ENCODE data around the gene ORC2.
A peak's percentile ranks its signal among the peaks of the same experiment; 100 is the strongest.
"Not testable (repeated sequence)": the region's sequence is repeated elsewhere in the genome, so short reads cannot be mapped to it uniquely, and the experiment has no call there.

Gene ORC2

GRCh38 chr2:200966770-200967169 is 3.3 kb upstream of the ORC2 start:
- Histone ChIP-seq H3K4me1 (ENCODE audit: control insufficient read depth, insufficient read depth, low read length) (no peaks in the 10 kb centered on the region), H3K36me3 (ENCODE audit: control insufficient read depth, insufficient read depth, low read length) (no peaks in the 10 kb centered on the region), H3K27me3 (ENCODE audit: control insufficient read depth, insufficient read depth, low read length) (no peaks in the 10 kb centered on the region), H3K9ac (ENCODE audit: low read length) (no peak overlapping the region), H3K4me3 (ENCODE audit: low read length) (no peak overlapping the region), H3K27ac (ENCODE audit: low read depth, low read length) (no peak overlapping the region)

GRCh38 chr2:200964498-200964897 is 1.0 kb upstream of the ORC2 start:
- H3K36me3 ChIP-seq (ENCODE audit: control insufficient read depth, insufficient read depth, low read length), result no peaks in the 10 kb centered on the region
- H3K4me1 ChIP-seq (ENCODE audit: control insufficient read depth, insufficient read depth, low read length), result no peaks in the 10 kb centered on the region
- no peaks in the 10 kb centered on the region for H3K27me3 ChIP-seq (ENCODE audit: control insufficient read depth, insufficient read depth, low read length)
- H3K9ac ChIP-seq (ENCODE audit: low read length), result no peak overlapping the region
- no peak overlapping the region for H3K27ac ChIP-seq (ENCODE audit: low read depth, low read length)
- H3K4me3 ChIP-seq (ENCODE audit: low read length), result peak overlapping the region; percentile 68

GRCh38 chr2:200963918-200964252 is 425 bp upstream of the ORC2 start:
- not testable (repeated sequence) for H3K27me3 ChIP-seq (ENCODE audit: control insufficient read depth, insufficient read depth, low read length); H3K36me3 ChIP-seq (ENCODE audit: control insufficient read depth, insufficient read depth, low read length); H3K4me1 ChIP-seq (ENCODE audit: control insufficient read depth, insufficient read depth, low read length)
- H3K9ac ChIP-seq (ENCODE audit: low read length), result peak overlapping the region; percentile 78
- peak overlapping the region; percentile 68 for H3K4me3 ChIP-seq (ENCODE audit: low read length)
- peak overlapping the region; percentile 71 for H3K27ac ChIP-seq (ENCODE audit: low read depth, low read length)

GRCh38 chr2:200962811-200963123 is 693 bp downstream of the ORC2 start:
- H3K27ac ChIP-seq (ENCODE audit: low read depth, low read length), result peak overlapping the region; percentile 84
- no peaks in the 10 kb centered on the region for H3K36me3 ChIP-seq (ENCODE audit: control insufficient read depth, insufficient read depth, low read length)
- H3K4me1 ChIP-seq (ENCODE audit: control insufficient read depth, insufficient read depth, low read length), result no peaks in the 10 kb centered on the region
- peak overlapping the region; percentile 64 for H3K9ac ChIP-seq (ENCODE audit: low read length)
- no peaks in the 10 kb centered on the region for H3K27me3 ChIP-seq (ENCODE audit: control insufficient read depth, insufficient read depth, low read length)
- H3K4me3 ChIP-seq (ENCODE audit: low read length), result peak overlapping the region; percentile 68

GRCh38 chr2:200961674-200962073 is 1.8 kb downstream of the ORC2 start:
- no peaks in the 10 kb centered on the region for H3K36me3 ChIP-seq (ENCODE audit: control insufficient read depth, insufficient read depth, low read length)
- H3K4me1 ChIP-seq (ENCODE audit: control insufficient read depth, insufficient read depth, low read length), result no peaks in the 10 kb centered on the region
- H3K27me3 ChIP-seq (ENCODE audit: control insufficient read depth, insufficient read depth, low read length), result no peaks in the 10 kb centered on the region
- no peak overlapping the region for H3K27ac ChIP-seq (ENCODE audit: low read depth, low read length)
- H3K4me3 ChIP-seq (ENCODE audit: low read length), result no peak overlapping the region
- H3K9ac ChIP-seq (ENCODE audit: low read length), result no peak overlapping the region

GRCh38 chr2:200950378-200950777 is 13.1 kb downstream of the ORC2 start:
- no peak overlapping the region for H3K27ac ChIP-seq (ENCODE audit: low read depth, low read length)
- H3K36me3 ChIP-seq (ENCODE audit: control insufficient read depth, insufficient read depth, low read length), result peaks cover 10% of the 10 kb centered on the region
- H3K4me1 ChIP-seq (ENCODE audit: control insufficient read depth, insufficient read depth, low read length), result no peaks in the 10 kb centered on the region
- H3K27me3 ChIP-seq (ENCODE audit: control insufficient read depth, insufficient read depth, low read length), result no peaks in the 10 kb centered on the region
- H3K9ac ChIP-seq (ENCODE audit: low read length), result no peak overlapping the region
- no peak overlapping the region for H3K4me3 ChIP-seq (ENCODE audit: low read length)

- Histone ChIP-seq H3K36me3 (ENCODE audit: control insufficient read depth, insufficient read depth, low read length) (peaks cover 6% of the 10 kb centered on the region), H3K4me1 (ENCODE audit: control insufficient read depth, insufficient read depth, low read length) (no peaks in the 10 kb centered on the region), H3K27ac (ENCODE audit: low read depth, low read length) (no peak overlapping the region)
Observed at GRCh38 chr2:200945395-200945729, 18.1 kb downstream of the ORC2 start.

GRCh38 chr2:200944467-200945394 is 18.7 kb downstream of the ORC2 start:
- H3K4me3 ChIP-seq (ENCODE audit: low read length), result no peak overlapping the region
- H3K9ac ChIP-seq (ENCODE audit: low read length), result no peak overlapping the region
- H3K27ac ChIP-seq (ENCODE audit: low read depth, low read length), result no peak overlapping the region
- no peaks in the 10 kb centered on the region for H3K27me3 ChIP-seq (ENCODE audit: control insufficient read depth, insufficient read depth, low read length)
- H3K4me1 ChIP-seq (ENCODE audit: control insufficient read depth, insufficient read depth, low read length), result no peaks in the 10 kb centered on the region
- H3K36me3 ChIP-seq (ENCODE audit: control insufficient read depth, insufficient read depth, low read length), result peaks cover 6% of the 10 kb centered on the region

More at GRCh38 chr2:200945395-200945729, 18.1 kb downstream of the ORC2 start:
- Histone ChIP-seq H3K27me3 (ENCODE audit: control insufficient read depth, insufficient read depth, low read length) (no peaks in the 10 kb centered on the region), H3K4me3 (ENCODE audit: low read length) (no peak overlapping the region), H3K9ac (ENCODE audit: low read length) (no peak overlapping the region)

GRCh38 chr2:200943527-200944105 is 19.8 kb downstream of the ORC2 start:
- Histone ChIP-seq H3K27ac (ENCODE audit: low read depth, low read length) (no peak overlapping the region), H3K27me3 (ENCODE audit: control insufficient read depth, insufficient read depth, low read length) (no peaks in the 10 kb centered on the region), H3K4me3 (ENCODE audit: low read length) (no peak overlapping the region), H3K4me1 (ENCODE audit: control insufficient read depth, insufficient read depth, low read length) (no peaks in the 10 kb centered on the region), H3K9ac (ENCODE audit: low read length) (no peak overlapping the region), H3K36me3 (ENCODE audit: control insufficient read depth, insufficient read depth, low read length) (peaks cover 6% of the 10 kb centered on the region)

- peaks cover 7% of the 10 kb centered on the region for H3K36me3 ChIP-seq (ENCODE audit: control insufficient read depth, insufficient read depth, low read length)
Observed at GRCh38 chr2:200939832-200940231, 23.6 kb downstream of the ORC2 start.

GRCh38 chr2:200930947-200931626 is 32.4 kb downstream of the ORC2 start:
- Histone ChIP-seq H3K27ac (ENCODE audit: low read depth, low read length) (no peak overlapping the region), H3K4me3 (ENCODE audit: low read length) (no peak overlapping the region), H3K4me1 (ENCODE audit: control insufficient read depth, insufficient read depth, low read length) (no peaks in the 10 kb centered on the region), H3K9ac (ENCODE audit: low read length) (no peak overlapping the region), H3K36me3 (ENCODE audit: control insufficient read depth, insufficient read depth, low read length) (peaks cover 14% of the 10 kb centered on the region), H3K27me3 (ENCODE audit: control insufficient read depth, insufficient read depth, low read length) (no peaks in the 10 kb centered on the region)

More at GRCh38 chr2:200939832-200940231, 23.6 kb downstream of the ORC2 start:
- Histone ChIP-seq H3K4me3 (ENCODE audit: low read length) (no peak overlapping the region), H3K4me1 (ENCODE audit: control insufficient read depth, insufficient read depth, low read length) (no peaks in the 10 kb centered on the region), H3K9ac (ENCODE audit: low read length) (no peak overlapping the region), H3K27me3 (ENCODE audit: control insufficient read depth, insufficient read depth, low read length) (no peaks in the 10 kb centered on the region), H3K27ac (ENCODE audit: low read depth, low read length) (no peak overlapping the region)

- Histone ChIP-seq H3K4me3 (ENCODE audit: low read length) (no peak overlapping the region), H3K27ac (ENCODE audit: low read depth, low read length) (no peak overlapping the region), H3K36me3 (ENCODE audit: control insufficient read depth, insufficient read depth, low read length) (peaks cover 9% of the 10 kb centered on the region), H3K4me1 (ENCODE audit: control insufficient read depth, insufficient read depth, low read length) (no peaks in the 10 kb centered on the region), H3K9ac (ENCODE audit: low read length) (no peak overlapping the region), H3K27me3 (ENCODE audit: control insufficient read depth, insufficient read depth, low read length) (no peaks in the 10 kb centered on the region)
Observed at GRCh38 chr2:200929334-200930249, 33.9 kb downstream of the ORC2 start.

Data from rectal smooth muscle tissue (tissue), 1 donor.